Measurements from ENCODE around the gene NAPEPLD. TPM values are rescaled to one million over a fixed set of nuclear protein-coding genes. Genes with fewer than 3 reads are reported as not detected.
"Not testable (repeated sequence)": the region's sequence is repeated elsewhere in the genome, so short reads cannot be mapped to it uniquely, and the experiment has no call there.

The NAPEPLD gene
- polyA plus RNA-seq, 4 donors = 8.9 to 62.0 (median 18.1) TPM

GRCh38 chr7:103093429-103093828 is 55.5 kb downstream of the NAPEPLD start:
- Histone ChIP-seq H3K4me1 (ENCODE audit: control insufficient read depth in 3 of 3, insufficient read depth in 2 of 3, low read depth in 1 of 3, low read length in 2 of 3) (no peaks in the 10 kb centered on the region), H3K36me3 (ENCODE audit: control insufficient read depth in 3 of 3, insufficient read depth in 2 of 3, low read depth in 1 of 3, low read length in 3 of 3) (peaks cover 2 to 21% (median 6%) of the 10 kb centered on the region in 3 donors), H3K4me3 (ENCODE audit: low read depth in 1 of 3, low read length in 3 of 3) (no peak overlapping the region), H3K27me3 (ENCODE audit: control insufficient read depth in 3 of 3, insufficient read depth in 3 of 3, low read length in 3 of 3) (no peaks in the 10 kb centered on the region), H3K27ac (ENCODE audit: low read depth in 1 of 3, low read length in 2 of 3) (no peak overlapping the region), H3K9me3 (ENCODE audit: control insufficient read depth in 2 of 2, insufficient read depth in 1 of 2, low read depth in 1 of 2, low read length in 1 of 2) (no peaks in the 10 kb centered on the region)
- 39 to 60% (median 52%) methylated on average over 1 of the region's 1 CpG for WGBS, 3 donors
- DNase-seq = no peak
- FAIRE-seq = no peak

- peaks cover 2 to 21% (median 6%) of the 10 kb centered on the region in 3 donors for H3K36me3 ChIP-seq (ENCODE audit: control insufficient read depth in 3 of 3, insufficient read depth in 2 of 3, low read depth in 1 of 3, low read length in 3 of 3)
- H3K9me3 ChIP-seq (ENCODE audit: control insufficient read depth in 2 of 2, insufficient read depth in 1 of 2, low read depth in 1 of 2, low read length in 1 of 2); FAIRE-seq; H3K4me1 ChIP-seq (ENCODE audit: control insufficient read depth in 3 of 3, insufficient read depth in 2 of 3, low read depth in 1 of 3, low read length in 2 of 3); DNase-seq; H3K27me3 ChIP-seq (ENCODE audit: control insufficient read depth in 3 of 3, insufficient read depth in 3 of 3, low read length in 3 of 3); H3K27ac ChIP-seq (ENCODE audit: low read depth in 1 of 3, low read length in 2 of 3); H3K4me3 ChIP-seq (ENCODE audit: low read depth in 1 of 3, low read length in 3 of 3): not testable (repeated sequence)
- WGBS, 3 donors = 80 to 91% (median 80%) methylated on average over 2 to 4 of the region's 4 CpGs
Measured at GRCh38 chr7:103092321-103092720, 56.6 kb downstream of the NAPEPLD start.

GRCh38 chr7:103083210-103083609 is 65.7 kb downstream of the NAPEPLD start:
- H3K9me3 ChIP-seq (ENCODE audit: control insufficient read depth in 2 of 2, insufficient read depth in 1 of 2, low read depth in 1 of 2, low read length in 1 of 2) = no peaks in the 10 kb centered on the region
- H3K27ac ChIP-seq (ENCODE audit: low read depth in 1 of 3, low read length in 2 of 3) = no peak overlapping the region
- peaks cover 0 to 16% (median 4%) of the 10 kb centered on the region in 3 donors for H3K36me3 ChIP-seq (ENCODE audit: control insufficient read depth in 3 of 3, insufficient read depth in 2 of 3, low read depth in 1 of 3, low read length in 3 of 3)
- WGBS, 3 donors = 90 to 96% (median 92%) methylated on average over 3 of the region's 3 CpGs
- H3K4me1 ChIP-seq (ENCODE audit: control insufficient read depth in 3 of 3, insufficient read depth in 2 of 3, low read depth in 1 of 3, low read length in 2 of 3) = no peaks in the 10 kb centered on the region
- FAIRE-seq (no peak), DNase-seq (no peak)
- H3K27me3 ChIP-seq (ENCODE audit: control insufficient read depth in 3 of 3, insufficient read depth in 3 of 3, low read length in 3 of 3) = no peaks in the 10 kb centered on the region
- H3K4me3 ChIP-seq (ENCODE audit: low read depth in 1 of 3, low read length in 3 of 3) = no peak overlapping the region

GRCh38 chr7:103082497-103082896 is 66.4 kb downstream of the NAPEPLD start:
- Histone ChIP-seq H3K27me3 (ENCODE audit: control insufficient read depth in 3 of 3, insufficient read depth in 3 of 3, low read length in 3 of 3) (no peaks in the 10 kb centered on the region), H3K27ac (ENCODE audit: low read depth in 1 of 3, low read length in 2 of 3) (no peak overlapping the region), H3K36me3 (ENCODE audit: control insufficient read depth in 3 of 3, insufficient read depth in 2 of 3, low read depth in 1 of 3, low read length in 3 of 3) (peaks cover 0 to 21% (median 4%) of the 10 kb centered on the region in 3 donors), H3K4me3 (ENCODE audit: low read depth in 1 of 3, low read length in 3 of 3) (no peak overlapping the region), H3K9me3 (ENCODE audit: control insufficient read depth in 2 of 2, insufficient read depth in 1 of 2, low read depth in 1 of 2, low read length in 1 of 2) (no peaks in the 10 kb centered on the region), H3K4me1 (ENCODE audit: control insufficient read depth in 3 of 3, insufficient read depth in 2 of 3, low read depth in 1 of 3, low read length in 2 of 3) (no peaks in the 10 kb centered on the region)
- WGBS, 3 donors = 91 to 100% (median 97%) methylated on average over 1 of the region's 1 CpG
- FAIRE-seq = no peak
- DNase-seq = no peak

DNA sequence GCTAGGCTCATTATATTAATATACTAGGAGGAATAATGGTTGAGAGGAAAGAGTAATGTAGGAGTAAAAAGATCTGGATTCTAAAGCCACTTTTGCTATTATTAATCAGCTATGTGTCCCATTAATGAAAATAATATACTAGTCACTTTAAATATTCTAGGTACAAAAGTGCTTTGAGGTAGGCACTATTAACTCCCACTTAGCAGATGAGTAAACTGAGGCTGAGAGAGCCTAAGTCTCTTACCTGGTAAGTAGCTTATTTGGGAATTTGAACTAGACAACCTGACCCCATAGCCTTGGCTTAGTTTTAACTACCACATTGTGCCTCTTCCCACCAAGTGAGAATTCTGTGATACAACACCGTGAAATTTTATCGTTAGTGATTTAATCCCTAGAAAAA is 68.0 kb downstream of the NAPEPLD start:
- 93 to 99% (median 99%) methylated on average over 2 of the region's 2 CpGs for WGBS, 3 donors
- Histone ChIP-seq H3K27ac (ENCODE audit: low read depth in 1 of 3, low read length in 2 of 3) (no peak overlapping the region), H3K4me3 (ENCODE audit: low read depth in 1 of 3, low read length in 3 of 3) (no peak overlapping the region), H3K9me3 (ENCODE audit: control insufficient read depth in 2 of 2, insufficient read depth in 1 of 2, low read depth in 1 of 2, low read length in 1 of 2) (no peaks in the 10 kb centered on the region), H3K4me1 (ENCODE audit: control insufficient read depth in 3 of 3, insufficient read depth in 2 of 3, low read depth in 1 of 3, low read length in 2 of 3) (peaks cover 0 to 4% (median 3%) of the 10 kb centered on the region in 3 donors), H3K36me3 (ENCODE audit: control insufficient read depth in 3 of 3, insufficient read depth in 2 of 3, low read depth in 1 of 3, low read length in 3 of 3) (peaks cover 0 to 24% (median 1%) of the 10 kb centered on the region in 3 donors), H3K27me3 (ENCODE audit: control insufficient read depth in 3 of 3, insufficient read depth in 3 of 3, low read length in 3 of 3) (no peaks in the 10 kb centered on the region)
- no peak for DNase-seq
- no peak for FAIRE-seq

DNA sequence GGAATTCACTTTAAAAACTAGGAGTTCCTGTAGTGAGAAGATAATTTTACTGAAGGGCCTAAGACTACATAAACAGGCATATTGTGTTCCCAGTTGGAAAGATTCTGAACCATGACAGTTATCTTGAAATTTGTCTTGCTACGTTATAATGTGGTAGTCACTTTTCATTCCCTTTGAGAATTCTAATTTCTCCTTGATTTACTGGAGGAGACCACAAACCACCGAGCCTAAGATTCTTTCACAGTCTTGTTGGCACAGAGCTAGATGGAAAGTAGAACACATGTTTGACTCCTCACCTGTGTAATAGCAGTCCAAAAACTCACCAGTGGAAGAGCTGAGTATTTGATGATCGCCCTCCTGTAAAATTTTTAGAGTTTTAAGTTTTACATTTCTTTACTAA is 69.1 kb downstream of the NAPEPLD start:
- WGBS, 3 donors = 88 to 97% (median 90%) methylated on average over 3 of the region's 3 CpGs
- Histone ChIP-seq H3K27ac (ENCODE audit: low read depth in 1 of 3, low read length in 2 of 3) (no peak overlapping the region), H3K4me3 (ENCODE audit: low read depth in 1 of 3, low read length in 3 of 3) (no peak overlapping the region), H3K36me3 (ENCODE audit: control insufficient read depth in 3 of 3, insufficient read depth in 2 of 3, low read depth in 1 of 3, low read length in 3 of 3) (peaks cover 0 to 20% (median 1%) of the 10 kb centered on the region in 3 donors), H3K9me3 (ENCODE audit: control insufficient read depth in 2 of 2, insufficient read depth in 1 of 2, low read depth in 1 of 2, low read length in 1 of 2) (no peaks in the 10 kb centered on the region), H3K4me1 (ENCODE audit: control insufficient read depth in 3 of 3, insufficient read depth in 2 of 3, low read depth in 1 of 3, low read length in 2 of 3) (peaks cover 0 to 4% (median 3%) of the 10 kb centered on the region in 3 donors), H3K27me3 (ENCODE audit: control insufficient read depth in 3 of 3, insufficient read depth in 3 of 3, low read length in 3 of 3) (no peaks in the 10 kb centered on the region)
- DNase-seq = no peak
- no peak for FAIRE-seq

- not testable (repeated sequence) for H3K27ac ChIP-seq (ENCODE audit: low read depth in 1 of 3, low read length in 2 of 3); H3K4me3 ChIP-seq (ENCODE audit: low read depth in 1 of 3, low read length in 3 of 3); H3K4me1 ChIP-seq (ENCODE audit: control insufficient read depth in 3 of 3, insufficient read depth in 2 of 3, low read depth in 1 of 3, low read length in 2 of 3); DNase-seq; FAIRE-seq; H3K9me3 ChIP-seq (ENCODE audit: control insufficient read depth in 2 of 2, insufficient read depth in 1 of 2, low read depth in 1 of 2, low read length in 1 of 2); H3K27me3 ChIP-seq (ENCODE audit: control insufficient read depth in 3 of 3, insufficient read depth in 3 of 3, low read length in 3 of 3)
- WGBS, 3 donors = 77 to 84% (median 77%) methylated on average over 6 of the region's 6 CpGs
- H3K36me3 ChIP-seq (ENCODE audit: control insufficient read depth in 3 of 3, insufficient read depth in 2 of 3, low read depth in 1 of 3, low read length in 3 of 3) = peaks cover 0 to 15% (median 0%) of the 10 kb centered on the region in 3 donors
Measured at GRCh38 chr7:103078226-103078625, 70.7 kb downstream of the NAPEPLD start.

DNA sequence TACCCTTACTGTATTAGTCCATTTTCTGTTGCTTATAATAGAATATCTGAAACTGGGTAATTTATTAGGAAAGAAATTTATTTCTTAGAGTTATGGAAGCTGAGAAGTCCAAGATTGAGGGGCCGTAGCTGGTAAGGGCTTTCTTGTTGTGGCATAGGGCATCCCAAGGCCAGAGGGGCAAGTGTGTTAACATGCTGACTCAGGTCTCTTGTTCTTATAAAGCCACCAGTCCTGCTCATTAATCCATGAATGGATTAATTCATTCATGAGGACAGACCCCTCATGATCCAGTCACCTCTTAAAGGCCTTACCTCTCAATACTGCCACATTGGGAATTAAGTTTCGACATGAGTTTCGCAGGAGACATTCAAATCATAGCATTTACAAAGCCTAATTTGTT is 71.6 kb downstream of the NAPEPLD start:
- DNase-seq (no peak), FAIRE-seq (no peak)
- H3K36me3 ChIP-seq (ENCODE audit: control insufficient read depth in 3 of 3, insufficient read depth in 2 of 3, low read depth in 1 of 3, low read length in 3 of 3) = peaks cover 0 to 14% (median 0%) of the 10 kb centered on the region in 3 donors
- no peak overlapping the region for H3K4me3 ChIP-seq (ENCODE audit: low read depth in 1 of 3, low read length in 3 of 3)
- no peaks in the 10 kb centered on the region for H3K27me3 ChIP-seq (ENCODE audit: control insufficient read depth in 3 of 3, insufficient read depth in 3 of 3, low read length in 3 of 3)
- no peaks in the 10 kb centered on the region for H3K9me3 ChIP-seq (ENCODE audit: control insufficient read depth in 2 of 2, insufficient read depth in 1 of 2, low read depth in 1 of 2, low read length in 1 of 2)
- 95 to 99% (median 98%) methylated on average over 3 of the region's 3 CpGs for WGBS, 3 donors
- H3K4me1 ChIP-seq (ENCODE audit: control insufficient read depth in 3 of 3, insufficient read depth in 2 of 3, low read depth in 1 of 3, low read length in 2 of 3) = peaks cover 0 to 8% (median 3%) of the 10 kb centered on the region in 3 donors
- H3K27ac ChIP-seq (ENCODE audit: low read depth in 1 of 3, low read length in 2 of 3) = no peak overlapping the region

GRCh38 chr7:103076764-103077163 is 72.1 kb downstream of the NAPEPLD start:
- no peak overlapping the region for H3K4me3 ChIP-seq (ENCODE audit: low read depth in 1 of 3, low read length in 3 of 3)
- FAIRE-seq (no peak), DNase-seq (peak in 1 of 2 donors; percentile 5)
- 82 to 91% (median 85%) methylated on average over 7 of the region's 7 CpGs for WGBS, 3 donors
- H3K27me3 ChIP-seq (ENCODE audit: control insufficient read depth in 3 of 3, insufficient read depth in 3 of 3, low read length in 3 of 3) = no peaks in the 10 kb centered on the region
- H3K4me1 ChIP-seq (ENCODE audit: control insufficient read depth in 3 of 3, insufficient read depth in 2 of 3, low read depth in 1 of 3, low read length in 2 of 3) = peaks cover 0 to 8% (median 3%) of the 10 kb centered on the region in 3 donors
- H3K9me3 ChIP-seq (ENCODE audit: control insufficient read depth in 2 of 2, insufficient read depth in 1 of 2, low read depth in 1 of 2, low read length in 1 of 2) = no peaks in the 10 kb centered on the region
- H3K36me3 ChIP-seq (ENCODE audit: control insufficient read depth in 3 of 3, insufficient read depth in 2 of 3, low read depth in 1 of 3, low read length in 3 of 3) = peaks cover 0 to 14% (median 0%) of the 10 kb centered on the region in 3 donors
- no peak overlapping the region for H3K27ac ChIP-seq (ENCODE audit: low read depth in 1 of 3, low read length in 2 of 3)

Data from small intestine (tissue), 7 donors.